Prostate gland (tissue), 2 donors: ENCODE data around the gene RAB30.
"Not testable (repeated sequence)": the region's sequence is repeated elsewhere in the genome, so short reads cannot be mapped to it uniquely, and the experiment has no call there.

Experiments used
- POLR2A ChIP-seq: fragments of 450-650 bp; IDR thresholded peaks from one replicate; pipeline ENCODE4 v1.6.1; 2016; ENCODE audit warnings: antibody characterized with exemption, mild to moderate bottlenecking
- POLR2AphosphoS5 ChIP-seq: sonication (generic); formaldehyde crosslinking; IDR thresholded peaks from one replicate; pipeline ENCODE4 v1.6.1; 2017; ENCODE audit warnings: antibody characterized with exemption
- TF ChIP-seq, protein P1 (sequence below), 4 experiments: fragments of 200-600 bp in 2 of 4; fragments of 450-650 bp in 2 of 4; sonication (generic) in 2 of 4; IDR thresholded peaks; 1 replicate in 3 of 4; 2 replicates in 1 of 4; pipeline ENCODE4 v1.5.1; 2016 to 2019; ENCODE audit warnings: antibody characterized with exemption in 4 of 4, mild to moderate bottlenecking in 2 of 4, moderate library complexity in 2 of 4

DNA sequence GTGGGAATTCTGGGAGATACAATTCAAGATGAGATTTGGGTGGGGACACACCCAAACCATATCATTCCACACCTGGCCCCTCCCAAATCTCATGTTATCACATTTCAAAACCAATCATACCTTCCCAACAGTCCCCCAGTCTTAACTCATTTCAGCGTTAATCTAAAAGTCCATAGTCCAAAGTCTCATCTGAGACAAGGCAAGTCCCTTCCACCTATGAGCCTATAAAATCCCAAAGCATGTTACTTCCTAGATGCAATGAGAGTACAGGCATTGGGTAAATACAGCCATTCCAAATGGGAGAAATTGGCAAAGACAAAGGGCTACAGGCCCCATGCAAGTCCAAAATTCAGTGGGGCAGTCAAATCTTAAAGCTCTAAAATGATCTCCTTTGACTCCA, 128.3 kb downstream of the RAB30 start:
- TF ChIP-seq, protein P1, sequence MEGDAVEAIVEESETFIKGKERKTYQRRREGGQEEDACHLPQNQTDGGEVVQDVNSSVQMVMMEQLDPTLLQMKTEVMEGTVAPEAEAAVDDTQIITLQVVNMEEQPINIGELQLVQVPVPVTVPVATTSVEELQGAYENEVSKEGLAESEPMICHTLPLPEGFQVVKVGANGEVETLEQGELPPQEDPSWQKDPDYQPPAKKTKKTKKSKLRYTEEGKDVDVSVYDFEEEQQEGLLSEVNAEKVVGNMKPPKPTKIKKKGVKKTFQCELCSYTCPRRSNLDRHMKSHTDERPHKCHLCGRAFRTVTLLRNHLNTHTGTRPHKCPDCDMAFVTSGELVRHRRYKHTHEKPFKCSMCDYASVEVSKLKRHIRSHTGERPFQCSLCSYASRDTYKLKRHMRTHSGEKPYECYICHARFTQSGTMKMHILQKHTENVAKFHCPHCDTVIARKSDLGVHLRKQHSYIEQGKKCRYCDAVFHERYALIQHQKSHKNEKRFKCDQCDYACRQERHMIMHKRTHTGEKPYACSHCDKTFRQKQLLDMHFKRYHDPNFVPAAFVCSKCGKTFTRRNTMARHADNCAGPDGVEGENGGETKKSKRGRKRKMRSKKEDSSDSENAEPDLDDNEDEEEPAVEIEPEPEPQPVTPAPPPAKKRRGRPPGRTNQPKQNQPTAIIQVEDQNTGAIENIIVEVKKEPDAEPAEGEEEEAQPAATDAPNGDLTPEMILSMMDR (IDR thresholded peaks at IDR 0.05) = not testable (repeated sequence)
- TF ChIP-seq POLR2A, POLR2AphosphoS5: not testable (repeated sequence)
